Cerebellar nuclear complex (tissue), 1 donor: ENCODE measurements around the gene KCNJ9.
"Not testable (repeated sequence)": the region's sequence is repeated elsewhere in the genome, so short reads cannot be mapped to it uniquely, and the experiment has no call there.

Experiments used
- DNase-seq, 2 experiments: peaks; one replicate each; lab custom pipeline; 2025; lab: John Stamatoyannopoulos, UW

KCNJ9 gene

DNA sequence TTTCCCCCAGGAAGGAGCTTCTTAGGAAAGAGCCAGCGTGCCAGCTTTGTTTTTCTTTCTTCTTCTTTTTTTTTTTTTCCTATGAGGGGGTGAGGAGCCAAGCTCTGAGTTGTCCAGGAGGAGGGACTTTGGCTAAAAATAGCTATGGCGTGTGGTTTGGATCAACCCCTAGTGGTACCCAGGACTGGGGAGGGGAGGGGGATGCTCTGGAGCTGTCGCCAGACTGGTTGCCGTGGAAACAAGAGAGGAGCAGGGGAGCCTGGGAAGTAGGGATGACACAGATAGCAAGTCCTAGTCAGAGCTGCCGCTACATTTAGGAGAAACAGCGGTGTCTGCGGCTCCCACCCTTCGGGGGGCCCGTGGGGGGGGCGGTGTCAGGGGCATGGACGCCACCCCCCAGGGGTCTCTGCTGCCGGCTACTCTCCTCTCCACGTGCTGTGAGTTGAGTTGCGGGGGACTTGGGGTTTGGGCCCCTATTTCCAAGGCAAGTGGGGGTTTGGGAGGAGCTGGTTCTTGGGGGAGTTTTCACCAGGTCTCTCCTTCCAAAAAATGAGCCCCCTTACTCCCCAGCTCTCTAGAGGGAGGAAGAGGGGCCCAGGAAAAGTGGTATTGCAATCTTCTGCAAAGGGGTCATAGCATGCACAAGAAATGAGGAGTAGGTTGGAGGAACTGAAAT lies at the start of gene KCNJ9:
TSS of gene KCNJ9 (plus strand) at position 278 of the 676 bp plus-strand sequence. CDS start 2,493 bp downstream, outside the sequence.
- peak; percentile 98 to 99 for DNase-seq

DNA sequence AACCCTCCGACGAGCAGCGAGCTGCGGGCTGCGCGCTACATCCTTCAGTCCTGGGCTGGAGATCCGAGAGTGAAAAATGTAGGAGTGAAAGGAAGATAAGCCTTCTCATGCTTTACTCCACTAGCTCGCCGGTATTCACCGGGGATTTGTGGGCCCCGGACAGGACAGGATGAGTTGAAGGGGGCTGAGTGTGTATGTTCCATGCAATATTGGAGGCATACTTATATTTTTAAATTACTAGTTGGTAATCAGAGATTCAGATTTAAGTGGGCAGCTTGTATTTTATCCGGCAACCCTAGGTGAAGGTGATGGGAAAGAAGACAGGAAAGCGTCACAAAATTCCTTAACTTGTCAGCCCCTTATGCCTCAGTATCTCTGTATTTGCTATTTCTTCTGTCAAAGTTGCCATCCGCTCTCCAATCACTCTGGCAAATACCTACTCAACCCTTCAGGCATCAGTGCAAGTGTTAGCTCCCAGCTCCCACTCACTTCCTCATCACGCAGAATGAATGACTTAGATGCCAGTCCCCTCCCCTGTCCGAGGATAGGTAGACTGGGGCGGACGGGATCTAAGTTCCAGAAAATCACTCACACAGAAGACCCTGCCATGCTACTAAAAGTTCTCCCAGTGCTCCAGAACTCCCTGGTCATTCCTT lies 49.0 kb upstream of the KCNJ9 start:
- no peak for DNase-seq

DNA sequence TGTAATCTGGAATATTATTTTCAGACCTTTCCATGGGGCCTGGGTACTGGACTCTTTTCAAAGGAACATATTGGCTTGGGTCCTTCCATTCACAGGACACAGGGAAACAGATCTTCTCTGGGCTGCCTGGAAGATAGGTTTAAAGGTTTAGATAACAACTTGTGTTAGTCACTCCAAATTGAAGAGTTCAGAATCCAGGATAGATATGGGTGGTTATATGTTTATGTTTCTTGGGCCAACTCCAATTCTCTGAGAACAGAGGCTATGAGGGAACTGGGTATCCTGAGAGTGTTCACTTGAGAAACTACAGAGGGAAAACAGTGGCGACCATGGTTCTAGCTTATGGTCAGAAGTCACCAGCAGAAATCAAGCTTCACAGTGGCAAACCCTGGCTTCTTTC lies 40.9 kb upstream of the KCNJ9 start:
- DNase-seq = no peak

DNA sequence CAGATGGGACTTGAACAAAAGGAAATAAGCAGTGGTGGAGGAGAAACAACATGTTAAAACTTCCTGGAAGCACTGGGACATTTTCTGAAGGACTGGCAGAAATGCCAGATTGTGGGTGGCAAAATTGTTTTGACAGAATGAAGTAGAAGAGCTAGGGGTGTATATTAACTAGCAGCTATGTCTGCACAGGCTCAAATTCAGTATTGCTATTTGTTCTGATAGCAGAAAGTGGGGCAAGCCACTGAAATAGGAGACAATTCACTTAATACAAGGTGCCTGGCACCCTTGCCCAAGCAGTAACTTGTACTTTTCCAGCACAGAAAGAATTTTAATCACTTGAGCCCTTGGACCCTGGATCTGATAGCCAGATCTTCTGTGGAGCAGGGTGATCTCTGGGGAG lies 37.8 kb upstream of the KCNJ9 start:
- DNase-seq = no peak

DNA sequence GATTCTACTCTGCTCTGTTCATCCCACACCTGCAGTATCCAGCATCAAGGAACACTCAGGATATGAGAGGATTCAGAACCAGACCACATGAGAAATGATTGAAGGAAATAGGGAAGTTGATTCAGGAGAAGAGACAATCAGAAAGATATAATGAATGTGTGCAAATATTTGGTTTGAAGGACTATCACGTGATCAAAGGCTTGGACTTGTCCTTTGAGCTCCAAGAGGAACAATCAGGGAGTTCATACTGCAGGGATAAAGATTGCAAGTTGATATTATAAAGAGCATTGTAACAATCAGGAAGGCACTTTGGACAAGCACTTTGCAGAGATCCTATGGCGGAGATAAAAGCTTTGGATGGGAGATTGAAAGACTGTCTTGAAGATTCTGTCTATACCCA lies 35.7 kb upstream of the KCNJ9 start:
- no peak for DNase-seq

DNA sequence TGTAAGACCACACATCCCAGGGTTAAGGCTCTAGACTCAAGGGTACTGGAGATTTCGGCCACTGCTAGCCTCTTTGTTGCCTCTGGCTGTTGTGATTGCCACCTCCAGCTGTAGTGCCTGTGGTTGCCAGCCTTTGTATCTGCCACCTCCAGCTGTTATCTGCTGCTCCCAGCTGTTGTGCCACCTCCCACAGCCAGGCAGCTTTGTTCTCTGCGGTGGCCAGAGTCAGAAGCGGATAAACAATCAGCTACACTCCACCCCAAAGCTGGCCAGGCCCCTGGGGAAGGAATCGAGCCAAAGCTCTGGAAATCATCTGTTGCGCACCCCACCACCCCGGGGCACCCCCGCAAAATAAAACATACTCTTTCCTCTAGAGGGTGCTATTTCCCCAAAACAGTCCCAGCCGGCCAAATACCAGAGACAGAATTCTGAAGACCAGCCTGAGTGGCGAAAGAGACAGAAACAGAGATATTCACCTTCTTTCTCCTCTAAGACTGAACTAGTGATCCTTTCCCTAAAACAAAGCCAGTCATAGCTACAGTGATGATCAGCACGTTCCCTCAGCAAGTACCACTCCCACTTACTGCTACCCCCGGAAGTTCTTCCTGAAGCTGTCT lies 34.7 kb upstream of the KCNJ9 start:
- peak in 1 of 2 experiments; percentile 20 for DNase-seq

DNA sequence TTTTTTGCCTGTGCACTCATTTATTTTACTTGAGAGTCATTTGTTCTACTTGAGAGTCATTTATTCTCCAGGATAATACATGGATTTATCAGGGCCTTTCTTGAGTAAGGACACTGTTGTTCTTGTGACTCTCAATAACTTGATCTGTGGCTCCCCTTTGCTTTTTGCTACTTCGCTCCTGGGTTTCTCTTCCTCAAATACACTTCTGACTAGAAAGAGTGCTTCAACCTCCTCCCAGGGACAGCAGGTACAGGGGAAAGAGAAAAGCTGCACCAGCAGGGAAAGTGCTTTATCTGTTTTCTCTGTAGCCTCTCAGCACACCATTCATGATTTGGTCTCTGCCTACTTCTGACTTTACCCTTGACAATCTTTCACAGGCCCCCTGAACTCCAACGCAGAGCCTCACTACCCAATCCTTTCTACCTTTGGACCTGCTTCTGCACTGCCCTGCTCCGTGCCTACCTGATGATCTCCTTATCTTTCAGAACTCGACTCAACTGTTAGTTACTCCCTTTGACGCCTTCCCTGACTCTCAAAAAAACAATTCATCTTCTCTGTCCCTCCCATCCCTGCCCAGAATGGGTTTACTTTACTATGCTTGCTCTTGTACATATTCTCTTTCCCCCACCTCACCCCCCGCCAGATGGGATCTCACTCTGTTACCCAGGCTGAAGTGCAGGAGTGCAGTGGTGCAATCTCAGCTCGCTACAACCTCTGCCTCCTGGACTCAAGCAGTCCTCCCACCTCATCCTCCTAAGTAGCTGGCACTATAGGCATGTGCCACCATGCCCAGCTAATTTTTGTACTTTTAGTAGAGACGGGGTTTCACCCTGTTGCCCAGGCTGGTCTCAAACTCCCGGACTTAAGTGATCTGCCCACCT lies 34.0 kb upstream of the KCNJ9 start:
- no peak for DNase-seq

DNA sequence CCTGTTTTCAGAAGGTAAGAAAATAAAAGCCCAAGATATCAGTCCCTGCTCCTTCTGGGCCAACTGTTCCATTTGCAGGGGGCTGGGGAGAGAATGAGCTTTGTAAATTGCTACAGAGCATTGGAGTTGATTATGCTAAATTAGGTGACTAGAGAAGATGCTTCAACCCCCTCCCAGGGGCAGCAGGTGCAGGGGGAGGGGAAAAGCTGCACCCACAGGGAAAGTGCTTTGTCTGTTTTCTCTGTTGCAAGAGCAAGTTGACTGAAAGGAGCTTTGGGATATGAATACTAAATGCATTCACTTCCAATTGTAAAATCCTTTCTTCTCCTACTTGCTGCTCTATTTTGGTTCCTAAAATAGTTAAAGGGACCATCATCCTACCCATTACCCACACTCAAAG lies 33.0 kb upstream of the KCNJ9 start:
- DNase-seq = no peak

DNA sequence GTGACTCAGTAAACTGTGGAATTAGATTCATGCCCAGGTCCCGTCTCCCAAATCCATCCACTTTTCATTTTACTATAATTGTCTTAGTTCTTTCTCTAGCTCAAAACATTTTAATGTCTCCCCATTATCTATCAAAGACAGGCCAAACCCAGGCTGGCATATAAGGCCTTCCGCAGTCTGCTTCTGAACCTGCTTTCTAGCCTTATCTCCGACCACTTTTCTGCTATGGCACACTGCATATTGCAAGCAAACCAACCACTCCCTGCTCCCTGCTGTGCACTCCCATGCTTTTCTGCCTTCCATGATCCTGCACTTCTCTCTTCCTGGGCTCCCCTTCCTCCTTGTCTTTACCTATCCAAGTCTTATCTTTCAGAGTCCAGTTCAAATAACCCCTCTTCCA lies 32.2 kb upstream of the KCNJ9 start:
- no peak for DNase-seq

DNA sequence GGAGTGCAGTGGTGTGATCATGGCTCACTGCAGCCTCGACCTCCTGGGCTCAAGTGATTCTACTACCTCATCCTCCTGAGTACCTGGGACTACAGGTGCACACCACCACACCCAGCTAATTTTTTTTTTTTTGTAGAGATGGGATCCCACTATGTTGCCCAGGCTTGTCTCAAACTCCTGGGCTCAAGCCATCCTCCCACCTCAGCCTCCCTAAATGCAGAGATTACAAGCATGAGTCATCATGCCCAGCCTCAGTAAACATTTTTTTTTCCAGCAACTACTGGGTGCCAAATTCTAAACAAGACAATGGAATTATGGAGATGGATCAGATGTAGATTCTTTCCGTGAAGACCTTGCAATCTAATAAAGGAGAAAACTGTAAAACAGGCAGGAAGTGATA lies 31.2 kb upstream of the KCNJ9 start:
- not testable (repeated sequence) for DNase-seq

DNA sequence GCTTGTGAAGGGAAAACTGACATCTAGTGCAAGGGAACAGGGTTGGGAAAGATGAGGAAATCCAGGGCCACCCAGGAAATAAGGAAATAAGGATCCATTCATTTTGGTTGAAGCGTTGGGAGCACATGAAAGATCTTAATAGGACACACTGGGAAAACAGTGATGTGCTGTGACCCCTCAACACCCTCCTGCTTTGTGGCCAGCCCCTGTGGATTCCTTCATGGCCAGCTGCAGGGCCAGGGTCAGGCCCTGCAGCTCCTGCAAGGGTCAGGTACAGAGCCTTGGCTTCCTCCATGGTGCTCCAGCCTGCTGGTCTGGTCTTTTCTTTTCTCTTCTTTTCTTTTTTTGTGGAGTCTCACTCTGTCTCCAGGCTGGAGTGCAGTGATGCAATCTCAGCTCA lies 30.7 kb upstream of the KCNJ9 start:
- DNase-seq = no peak

DNA sequence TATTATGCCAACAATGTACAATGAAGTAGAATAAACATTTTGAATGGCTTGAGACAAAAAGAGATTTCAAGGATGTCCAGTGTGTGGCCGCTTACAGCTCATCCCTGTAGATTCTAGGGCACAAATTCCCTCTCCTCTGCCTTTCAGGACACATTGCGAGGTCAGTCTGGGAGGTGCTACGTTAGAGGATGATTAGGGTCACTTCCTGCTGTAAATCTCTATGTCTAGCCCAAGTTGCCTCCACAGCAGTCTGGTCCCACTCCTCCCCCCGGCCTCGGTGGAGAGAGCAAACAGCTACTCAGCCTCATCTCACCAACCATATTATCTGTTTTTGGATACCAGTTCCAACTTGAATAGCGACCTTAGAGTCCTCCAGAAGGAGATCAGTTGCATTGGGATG lies 28.4 kb upstream of the KCNJ9 start:
- DNase-seq = no peak

DNA sequence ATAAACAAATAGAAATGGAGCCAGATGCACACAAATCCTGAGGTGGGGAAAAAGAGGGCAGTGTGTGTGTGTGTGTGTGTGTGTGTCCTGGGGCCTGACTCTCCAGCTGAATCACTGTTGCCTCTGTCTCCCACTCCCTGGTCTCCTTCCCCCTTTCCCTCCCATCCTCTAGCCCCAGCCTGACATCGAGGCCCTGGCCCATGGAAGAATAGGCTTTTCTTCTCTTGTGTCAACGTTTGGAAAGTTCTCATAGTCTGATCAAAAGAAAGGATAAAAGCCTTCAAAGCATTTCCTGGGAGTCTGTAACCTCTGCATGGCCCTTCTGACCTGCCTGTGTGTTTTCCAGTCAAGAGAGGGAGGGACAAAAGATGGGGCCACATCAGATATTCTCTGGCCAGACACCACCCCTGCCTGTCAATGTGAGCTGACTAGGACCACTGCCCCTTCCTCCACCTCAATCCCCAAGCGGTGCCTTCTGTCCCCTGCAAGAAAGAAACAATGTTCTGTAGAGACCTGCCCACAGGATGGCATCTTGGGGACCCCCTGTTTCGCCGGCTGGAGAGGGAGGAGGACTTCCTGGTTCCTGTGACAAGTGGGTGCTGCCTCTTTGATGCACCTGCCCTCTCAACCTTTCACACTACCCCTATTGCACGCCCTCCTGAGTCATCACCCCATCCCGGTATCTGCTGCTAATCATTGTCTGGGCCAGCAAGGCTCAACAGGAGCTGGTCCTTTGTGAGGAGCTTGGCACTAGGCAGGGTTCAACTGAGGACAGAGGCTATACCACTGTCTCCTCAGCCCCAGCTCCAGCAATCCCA lies 27.6 kb upstream of the KCNJ9 start:
- no peak for DNase-seq

DNA sequence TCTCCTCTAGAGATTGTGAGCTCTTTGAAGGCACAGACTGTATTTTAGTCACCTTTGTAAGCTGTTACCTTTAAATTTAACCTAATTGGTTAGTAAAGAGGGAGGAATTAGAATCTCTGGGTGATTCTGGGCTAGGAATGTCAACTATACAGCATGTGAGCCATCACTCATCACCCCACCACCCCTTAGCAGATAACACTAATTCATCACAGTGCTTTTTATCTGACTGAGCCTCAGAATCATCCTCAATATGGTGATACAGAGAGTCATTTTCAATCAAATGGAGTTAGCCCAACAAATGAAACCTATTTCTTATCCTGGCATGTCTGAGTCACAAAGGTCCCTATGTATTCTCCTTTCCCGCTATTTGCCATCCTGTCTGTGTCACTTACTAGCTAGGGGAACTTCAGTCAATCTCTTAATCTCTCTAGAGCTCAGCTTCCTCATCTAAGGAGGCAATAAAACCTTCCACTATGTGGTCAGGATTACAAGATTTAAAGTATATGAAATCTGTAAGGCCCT lies 24.6 kb upstream of the KCNJ9 start:
- DNase-seq = no peak

DNA sequence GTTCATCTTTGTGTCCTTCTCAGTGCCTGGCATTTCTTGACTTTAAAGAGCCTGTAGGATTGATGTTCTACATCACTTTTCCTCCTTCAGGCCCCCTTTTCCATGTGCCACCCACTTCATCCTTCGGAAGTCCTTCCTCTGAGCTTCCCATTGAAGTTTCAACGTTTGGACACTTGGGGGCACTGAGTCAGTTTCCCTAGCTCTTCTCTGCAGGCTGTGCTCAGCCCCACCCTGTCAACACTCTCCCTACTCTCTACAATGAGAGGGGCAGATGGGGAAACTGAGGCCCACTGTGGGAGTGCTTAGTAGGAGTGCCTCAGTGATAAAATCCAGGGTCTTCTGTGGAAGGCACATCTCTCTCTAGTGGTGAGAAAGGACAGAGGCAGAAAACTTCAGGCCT lies 23.3 kb upstream of the KCNJ9 start:
- no peak for DNase-seq

DNA sequence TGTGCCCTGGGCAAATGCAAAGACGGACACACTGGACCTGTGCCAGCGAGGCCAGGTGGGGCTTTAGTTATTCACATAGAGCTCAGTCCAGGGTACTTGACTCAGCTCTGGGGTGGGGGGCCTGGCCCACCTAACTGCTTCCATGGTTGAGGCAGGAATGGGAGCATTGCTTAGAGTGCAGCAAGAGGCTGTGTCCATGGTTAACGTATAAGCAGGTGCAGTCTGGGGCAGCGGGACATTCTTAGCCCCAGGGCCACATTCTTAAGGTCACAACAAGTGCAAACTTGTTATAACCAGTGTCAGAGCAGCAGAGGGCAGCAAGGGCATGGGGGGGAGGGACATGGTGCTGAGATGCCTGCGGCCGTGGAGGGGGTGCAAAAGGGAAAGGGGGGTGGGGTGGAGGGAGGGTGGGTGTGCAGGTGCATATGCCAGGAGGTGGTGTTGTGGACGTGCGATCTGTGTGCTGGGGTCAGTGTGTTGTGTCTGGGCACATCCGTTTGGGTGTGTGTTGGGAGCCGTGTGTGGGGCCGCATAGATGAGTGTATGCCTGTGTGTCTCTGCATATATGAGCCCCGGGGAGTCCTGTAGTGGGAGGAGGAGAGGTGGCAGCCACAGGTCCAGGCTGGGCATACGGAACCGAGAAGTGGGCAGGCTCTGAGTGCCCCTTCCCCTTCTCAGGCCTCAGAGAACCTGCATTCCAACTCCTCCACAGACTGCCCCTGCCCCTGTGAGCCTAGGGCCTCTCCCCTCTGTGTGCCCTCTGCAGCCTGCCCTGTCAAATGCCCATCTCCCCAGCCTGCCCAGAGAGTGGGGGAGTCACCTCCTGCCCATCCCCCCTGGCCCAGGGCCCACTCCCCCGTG lies 19.7 kb upstream of the KCNJ9 start:
- DNase-seq = no peak

DNA sequence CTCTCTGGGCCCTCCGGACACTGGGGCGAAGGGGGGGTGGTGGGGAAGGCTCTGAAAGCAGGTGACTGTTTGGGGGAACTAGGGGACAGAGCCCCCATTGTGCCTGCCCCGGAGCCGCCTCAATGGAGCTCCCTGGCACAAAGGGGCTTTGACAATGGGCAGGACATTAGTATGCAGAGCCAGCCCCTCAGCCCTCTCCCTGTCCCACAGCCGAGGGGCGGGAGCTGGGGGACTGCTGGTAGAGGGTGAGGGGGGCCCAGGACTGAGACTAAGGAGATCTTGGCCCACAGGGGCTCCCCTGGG lies 19.2 kb upstream of the KCNJ9 start:
- no peak for DNase-seq

DNA sequence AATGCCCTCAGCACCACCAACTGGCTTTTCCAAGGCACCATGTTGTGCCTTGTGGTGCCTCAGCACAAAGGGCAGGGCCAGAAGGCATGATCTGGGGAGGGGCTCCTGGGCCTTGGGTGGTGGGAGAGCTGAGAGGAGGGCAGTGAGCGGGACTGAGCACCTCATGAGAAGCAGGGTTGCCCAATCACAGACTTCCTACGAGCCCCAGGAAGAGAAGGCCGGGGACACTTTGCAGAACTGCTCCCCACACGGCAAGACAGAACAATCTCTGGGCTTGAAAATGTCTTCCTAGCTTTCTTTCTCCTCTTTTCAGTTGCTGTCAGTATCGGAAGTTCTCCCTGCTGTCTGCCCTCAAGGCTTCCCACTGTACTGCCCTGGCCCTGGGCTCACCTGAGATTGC lies 18.2 kb upstream of the KCNJ9 start:
- no peak for DNase-seq

DNA sequence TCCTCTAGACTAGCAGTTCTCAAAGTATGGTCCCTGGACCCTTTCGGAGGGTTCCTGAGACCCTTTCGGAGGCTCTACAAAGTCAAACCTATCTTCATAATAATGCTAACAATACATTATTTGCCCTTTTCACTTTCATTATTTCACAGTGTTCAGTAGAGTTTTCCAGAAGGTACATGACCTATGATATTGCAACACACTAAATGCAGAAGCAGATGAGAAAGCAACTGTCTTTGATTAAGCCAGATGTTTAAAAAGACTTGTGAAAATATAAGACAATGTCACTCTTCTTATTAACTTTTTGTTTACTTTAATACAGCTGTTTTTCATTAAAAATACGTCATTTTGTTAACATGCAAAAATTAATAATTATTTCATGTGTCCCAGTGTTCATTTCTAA lies 17.2 kb upstream of the KCNJ9 start:
- no peak for DNase-seq

DNA sequence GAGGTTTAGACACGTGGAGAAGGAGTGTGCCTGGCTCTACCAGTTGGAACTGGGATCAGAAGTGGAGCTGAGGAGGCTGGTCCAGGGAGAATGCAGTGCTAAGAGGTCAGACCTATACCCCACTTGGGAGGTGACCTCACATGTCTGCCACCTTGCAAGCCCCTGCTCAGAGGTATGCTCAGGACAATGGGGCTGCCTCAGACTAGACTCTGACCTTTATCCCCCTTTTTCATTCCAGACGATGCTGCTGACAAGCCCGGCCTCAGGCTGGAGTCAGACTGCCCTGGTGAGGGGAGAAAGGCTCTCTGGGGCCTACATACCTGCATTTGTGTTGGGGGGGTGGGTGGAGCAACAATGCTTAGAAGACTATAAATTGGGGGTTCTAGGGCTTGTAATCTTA lies 16.6 kb upstream of the KCNJ9 start:
- DNase-seq = no peak
